Natural killer cell treated with Interleukin-12 subunit alpha and Interleukin-12 subunit beta and Interleukin-15 and Interleukin-18, amount 100 ng/mL, for 72 hours (primary cell): ENCODE results near the gene AEBP1. TPM values are rescaled to one million over a fixed set of nuclear protein-coding genes. Genes with fewer than 3 reads are reported as not detected.
"Not testable (repeated sequence)": the region's sequence is repeated elsewhere in the genome, so short reads cannot be mapped to it uniquely, and the experiment has no call there.

Experiments
- ATAC-seq, 2 donors: fragments of 150-1000 bp; cut with Tn5 transposase in 1 of 2; sonication (Bioruptor Pico), chemical (Tn5 transposase) in 1 of 2; 2 replicates each; pipeline ENCODE4 v1.10.0; 2021
- DNase-seq: peaks from one replicate; pipeline ENCODE4 v3.0.0; 2022; ENCODE audit warnings: low spot score
- H3K27ac Mint-ChIP-seq, 2 donors: 1 replicate in 1 of 2; 2 replicates in 1 of 2; pipeline ENCODE4 v1.8.0; 2022; ENCODE audit warnings: mixed read lengths in 2 of 2, mild to moderate bottlenecking in 1 of 2, moderate library complexity in 1 of 2
- H3K27me3 Mint-ChIP-seq, 2 donors: 1 replicate in 1 of 2; 2 replicates in 1 of 2; pipeline ENCODE4 v1.8.0; 2022; ENCODE audit warnings: mixed read lengths in 2 of 2
- H3K36me3 Mint-ChIP-seq: one replicate; pipeline ENCODE4 v1.8.0; 2022; ENCODE audit warnings: mixed read lengths
- H3K4me1 Mint-ChIP-seq, 2 donors: 1 replicate in 1 of 2; 2 replicates in 1 of 2; pipeline ENCODE4 v1.8.0; 2022; ENCODE audit warnings: low read depth in 2 of 2, mixed read lengths in 2 of 2, mild to moderate bottlenecking in 1 of 2
- H3K4me3 Mint-ChIP-seq: one replicate; pipeline ENCODE4 v1.8.0; 2022; ENCODE audit warnings: mixed read lengths
- H3K9me3 Mint-ChIP-seq: 2 replicates; pipeline ENCODE4 v1.8.0; 2022; ENCODE audit warnings: mixed read lengths
- total RNA-seq, 2 donors: library from RNA; stranded (reverse); gene quantifications; one replicate each; pipeline ENCODE4 v1.2.3, GENCODE V29; 2022

The AEBP1 gene
- total RNA-seq, 2 donors from 2014 or later = 1.0 to 2.4 TPM

- H3K4me1 Mint-ChIP-seq = peaks cover 19 to 28% of the 10 kb centered on the region in 2 donors
- H3K36me3 Mint-ChIP-seq = peaks cover 13% of the 10 kb centered on the region
- H3K27ac Mint-ChIP-seq = no peak overlapping the region
- no peaks in the 10 kb centered on the region for H3K27me3 Mint-ChIP-seq
- H3K4me3 Mint-ChIP-seq = no peak overlapping the region
- no peak for ATAC-seq
- DNase-seq = no peak
- no peaks in the 10 kb centered on the region for H3K9me3 Mint-ChIP-seq
Observed at GRCh38 chr7:44119829-44120380, 15.8 kb downstream of the AEBP1 start.

GRCh38 chr7:44120395-44120794, 16.2 kb downstream of the AEBP1 start:
- no peaks in the 10 kb centered on the region for H3K9me3 Mint-ChIP-seq
- DNase-seq (no peak), ATAC-seq (no peak)
- H3K4me3 Mint-ChIP-seq = no peak overlapping the region
- H3K27ac Mint-ChIP-seq = no peak overlapping the region
- H3K36me3 Mint-ChIP-seq = peaks cover 13% of the 10 kb centered on the region
- H3K27me3 Mint-ChIP-seq = no peaks in the 10 kb centered on the region
- peaks cover 19 to 28% of the 10 kb centered on the region in 2 donors for H3K4me1 Mint-ChIP-seq

GRCh38 chr7:44121761-44122420, 17.7 kb downstream of the AEBP1 start:
- H3K4me3 Mint-ChIP-seq = peak overlapping the region; percentile 91
- H3K4me1 Mint-ChIP-seq = peaks cover 19 to 28% of the 10 kb centered on the region in 2 donors
- H3K27me3 Mint-ChIP-seq = no peaks in the 10 kb centered on the region
- ATAC-seq (no peak), DNase-seq (no peak)
- peak overlapping the region; percentile 18 to 57 for H3K27ac Mint-ChIP-seq
- H3K9me3 Mint-ChIP-seq = no peaks in the 10 kb centered on the region
- peaks cover 13% of the 10 kb centered on the region for H3K36me3 Mint-ChIP-seq

GRCh38 chr7:44122529-44122928, 18.4 kb downstream of the AEBP1 start:
- peak overlapping the region; percentile 18 to 57 for H3K27ac Mint-ChIP-seq
- H3K36me3 Mint-ChIP-seq = peaks cover 13% of the 10 kb centered on the region
- no peaks in the 10 kb centered on the region for H3K9me3 Mint-ChIP-seq
- peaks cover 19 to 28% of the 10 kb centered on the region in 2 donors for H3K4me1 Mint-ChIP-seq
- no peaks in the 10 kb centered on the region for H3K27me3 Mint-ChIP-seq
- peak overlapping the region; percentile 91 for H3K4me3 Mint-ChIP-seq
- DNase-seq = no peak
- no peak for ATAC-seq

GRCh38 chr7:44123190-44124003, 19.3 kb downstream of the AEBP1 start, which contains the start of gene POLD2:
Gene POLD2 (minus strand): TSS chr7:44123548. CDS start chr7:44122053, 1,495 bp downstream.
- peaks cover 13% of the 10 kb centered on the region for H3K36me3 Mint-ChIP-seq
- ATAC-seq (peak; percentile 100), DNase-seq (peak; percentile 99)
- no peaks in the 10 kb centered on the region for H3K9me3 Mint-ChIP-seq
- H3K4me1 Mint-ChIP-seq = peaks cover 16 to 28% of the 10 kb centered on the region in 2 donors
- peak within 1 kb of the TSS; percentile 57 to 89 for H3K27ac Mint-ChIP-seq
- H3K4me3 Mint-ChIP-seq = peak within 1 kb of the TSS; percentile 91
- no peaks in the 10 kb centered on the region for H3K27me3 Mint-ChIP-seq

- H3K9me3 Mint-ChIP-seq = no peaks in the 10 kb centered on the region
- no peak for DNase-seq
- peaks cover 10% of the 10 kb centered on the region for H3K36me3 Mint-ChIP-seq
- H3K27me3 Mint-ChIP-seq = no peaks in the 10 kb centered on the region
- peak overlapping the region; percentile 91 for H3K4me3 Mint-ChIP-seq
- ATAC-seq = no peak
- peaks cover 12 to 25% of the 10 kb centered on the region in 2 donors for H3K4me1 Mint-ChIP-seq
- H3K27ac Mint-ChIP-seq = no peak overlapping the region
Observed at GRCh38 chr7:44124822-44125202, 20.7 kb downstream of the AEBP1 start.

- peaks cover 8 to 14% of the 10 kb centered on the region in 2 donors for H3K4me1 Mint-ChIP-seq
- not testable (repeated sequence) for H3K27ac Mint-ChIP-seq, H3K4me3 Mint-ChIP-seq
Observed at GRCh38 chr7:44126574-44126973, 22.4 kb downstream of the AEBP1 start.

GRCh38 chr7:44127161-44127560, 23.0 kb downstream of the AEBP1 start:
- Mint-ChIP-seq H3K4me3 (no peak overlapping the region), H3K27ac (no peak overlapping the region), H3K27me3 (peaks cover 0 to 2% of the 10 kb centered on the region in 2 donors), H3K36me3 (no peaks in the 10 kb centered on the region), H3K9me3 (no peaks in the 10 kb centered on the region), H3K4me1 (peaks cover 8 to 14% of the 10 kb centered on the region in 2 donors)
- DNase-seq (no peak), ATAC-seq (no peak)

More at GRCh38 chr7:44126574-44126973, 22.4 kb downstream of the AEBP1 start:
- not testable (repeated sequence) for ATAC-seq, H3K9me3 Mint-ChIP-seq, DNase-seq, H3K36me3 Mint-ChIP-seq, H3K27me3 Mint-ChIP-seq

- ATAC-seq = peak in 1 of 2 donors; percentile 17
- Mint-ChIP-seq H3K27ac (no peak overlapping the region), H3K27me3 (peaks cover 0 to 2% of the 10 kb centered on the region in 2 donors), H3K4me3 (no peak overlapping the region), H3K4me1 (peaks cover 3 to 5% of the 10 kb centered on the region in 2 donors), H3K9me3 (no peaks in the 10 kb centered on the region), H3K36me3 (no peaks in the 10 kb centered on the region)
- no peak for DNase-seq
Observed at GRCh38 chr7:44128721-44129582, 24.8 kb downstream of the AEBP1 start.

GRCh38 chr7:44131173-44132029, 27.3 kb downstream of the AEBP1 start:
- no peaks in the 10 kb centered on the region for H3K9me3 Mint-ChIP-seq
- DNase-seq (no peak), ATAC-seq (peak; percentile 22 to 46)
- no peaks in the 10 kb centered on the region for H3K36me3 Mint-ChIP-seq
- H3K4me1 Mint-ChIP-seq = no peaks in the 10 kb centered on the region
- H3K4me3 Mint-ChIP-seq = no peak overlapping the region
- peaks cover 0 to 2% of the 10 kb centered on the region in 2 donors for H3K27me3 Mint-ChIP-seq
- H3K27ac Mint-ChIP-seq = no peak overlapping the region

- Mint-ChIP-seq H3K4me1 (no peaks in the 10 kb centered on the region), H3K27ac (no peak overlapping the region), H3K9me3 (no peaks in the 10 kb centered on the region), H3K4me3 (no peak overlapping the region), H3K27me3 (peaks cover 0 to 2% of the 10 kb centered on the region in 2 donors), H3K36me3 (no peaks in the 10 kb centered on the region)
- DNase-seq = no peak
- no peak for ATAC-seq
Observed at GRCh38 chr7:44132039-44132438, 27.9 kb downstream of the AEBP1 start.

- Mint-ChIP-seq H3K36me3 (no peaks in the 10 kb centered on the region), H3K9me3 (no peaks in the 10 kb centered on the region), H3K27me3 (peaks cover 0 to 2% of the 10 kb centered on the region in 2 donors), H3K4me1 (no peaks in the 10 kb centered on the region), H3K4me3 (no peak overlapping the region), H3K27ac (no peak overlapping the region)
- DNase-seq (no peak), ATAC-seq (no peak)
Observed at GRCh38 chr7:44133295-44133694, 29.1 kb downstream of the AEBP1 start.
